Lower leg skin (tissue), 4 donors: ENCODE results near the gene PRR7. TPM values are rescaled to one million over a fixed set of nuclear protein-coding genes. Genes with fewer than 3 reads are reported as not detected.

Experiments used
- DNase-seq, 2 donors: peaks; one replicate each; pipeline ENCODE4 v3.0.0-alpha.2; 2019; ENCODE audit warnings: low spot score in 2 of 2
- H3K4me3 ChIP-seq: fragments of 200-600 bp; sonication (generic); 2 replicates; pipeline ENCODE4 v1.5.1; 2017; ENCODE audit warnings: mild to moderate bottlenecking, low read depth; ENCODE audit not compliant: poor library complexity, severe bottlenecking
- CTCF ChIP-seq, 3 donors: fragments of 450-650 bp; IDR thresholded peaks; one replicate each; pipeline ENCODE4 v1.5.1; 2016; ENCODE audit warnings: antibody characterized with exemption in 3 of 3, mild to moderate bottlenecking in 3 of 3, moderate library complexity in 2 of 3
- POLR2A ChIP-seq, 2 donors: fragments of 450-650 bp; IDR thresholded peaks; one replicate each; pipeline ENCODE4 v1.6.1; 2016 to 2017; ENCODE audit warnings: antibody characterized with exemption in 2 of 2, mild to moderate bottlenecking in 1 of 2, moderate library complexity in 1 of 2
- WGBS, 2 donors: methylation state at CpG; one replicate each; pipeline ENCODE4 v1.1.5; 2018; 5-methylcytosine and 5-hydroxymethylcytosine counted together
- intact Hi-C: fragments of 100-400 bp; cut with DNase I; formaldehyde crosslinking; loops from one replicate; pipeline ENCODE4 v1.15.0; 2023; ENCODE audit warnings: low total_unique reads
- total RNA-seq, 4 donors: library from RNA; depleted of rRNA; stranded (reverse); fragments of >200 nt; gene quantifications; one replicate each; pipeline ENCODE4 v1.1.0, GENCODE V29; 2016

The PRR7 gene
- total RNA-seq, 4 donors from 2014 or later = 5.4 to 10.2 (median 8.0) TPM

GRCh38 chr5:177495243-177496060 is 48.8 kb downstream of the PRR7 start:
- no peak for TF ChIP-seq CTCF (IDR thresholded peaks at IDR 0.05)
- no peak for TF ChIP-seq POLR2A (IDR thresholded peaks at IDR 0.05)
- intact Hi-C loops = no loop called here
- H3K4me3 ChIP-seq = no peak overlapping the region
- DNase-seq = no peak
- 53 to 68% methylated on average over 14 of the region's 14 CpGs for WGBS, 2 donors

GRCh38 chr5:177496070-177496726 is 49.6 kb downstream of the PRR7 start:
- intact Hi-C loops = no loop called here
- H3K4me3 ChIP-seq = no peak overlapping the region
- no peak for DNase-seq
- TF ChIP-seq POLR2A (IDR thresholded peaks at IDR 0.05) = no peak
- no peak for TF ChIP-seq CTCF (IDR thresholded peaks at IDR 0.05)
- 21 to 27% methylated on average over 8 to 10 of the region's 12 CpGs for WGBS, 2 donors

- no peak for DNase-seq
- no peak for TF ChIP-seq CTCF (IDR thresholded peaks at IDR 0.05)
- TF ChIP-seq POLR2A (IDR thresholded peaks at IDR 0.05) = no peak
- WGBS, 2 donors = 0 to 5% methylated on average over 13 to 29 of the region's 29 CpGs
- intact Hi-C loops = no loop called here
- H3K4me3 ChIP-seq = peak overlapping the region; percentile 47
Measured at GRCh38 chr5:177496727-177497291, 50.2 kb downstream of the PRR7 start.

GRCh38 chr5:177497292-177498012 is 50.8 kb downstream of the PRR7 start, which contains the start of gene PDLIM7:
TSS of gene PDLIM7 (minus strand) at chr5:177497604. CDS start at chr5:177496512, 1,092 bp downstream.
- WGBS, 2 donors = 0 to 1% methylated on average over 13 to 44 of the region's 73 CpGs

More at GRCh38 chr5:177497292-177498012, 50.8 kb downstream of the PRR7 start, which contains the start of gene PDLIM7:
- peak within 1 kb of the TSS; percentile 47 for H3K4me3 ChIP-seq
- DNase-seq = peak; percentile 94 to 99
- intact Hi-C loops = no loop called here
- TF ChIP-seq CTCF (IDR thresholded peaks at IDR 0.05) (no peak), POLR2A (IDR thresholded peaks at IDR 0.05) (no peak)
